Right hindlimb (tissue), 1 donor: ENCODE results near the gene PLAC9.

ENCODE experiments used
- DNase-seq: peaks from one replicate; pipeline ENCODE4 v3.0.0-alpha.2; 2018

PLAC9 gene

DNA sequence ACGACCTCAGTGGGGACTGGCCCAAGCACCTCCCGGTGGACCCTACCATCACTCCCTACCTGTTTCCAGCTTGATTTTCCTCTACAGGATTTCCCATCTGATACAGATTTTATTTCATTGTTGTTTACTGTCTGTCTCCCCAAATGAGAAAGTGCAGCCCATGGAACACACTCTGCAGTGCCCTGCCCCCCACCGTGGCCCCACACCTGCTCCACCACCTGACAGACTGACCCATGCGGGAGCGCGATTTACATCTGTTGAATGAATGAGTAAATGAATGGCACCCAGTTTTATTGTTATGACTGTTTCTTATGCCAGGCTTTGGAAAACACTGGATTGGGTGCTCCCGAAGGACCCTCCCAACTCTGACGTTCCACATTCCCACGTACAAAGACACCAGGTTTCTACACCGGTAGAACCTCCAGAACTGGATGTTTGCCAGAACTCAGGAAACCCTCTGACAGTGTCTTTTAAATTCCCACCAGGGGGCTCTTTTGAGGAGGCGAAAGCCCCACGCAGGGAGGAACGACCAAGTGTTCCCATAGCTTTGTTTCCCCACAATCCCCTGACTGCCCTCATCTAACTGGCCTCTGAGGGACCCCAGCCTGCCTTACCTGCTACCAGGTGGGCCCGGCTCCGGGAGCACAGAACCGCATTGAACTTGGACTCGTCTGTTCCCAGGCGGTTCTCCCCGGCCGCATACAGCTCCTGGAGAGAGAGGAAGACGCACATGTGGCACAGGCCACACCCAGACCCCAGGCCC lies 29.0 kb downstream of the PLAC9 start:
- no peak for DNase-seq

DNA sequence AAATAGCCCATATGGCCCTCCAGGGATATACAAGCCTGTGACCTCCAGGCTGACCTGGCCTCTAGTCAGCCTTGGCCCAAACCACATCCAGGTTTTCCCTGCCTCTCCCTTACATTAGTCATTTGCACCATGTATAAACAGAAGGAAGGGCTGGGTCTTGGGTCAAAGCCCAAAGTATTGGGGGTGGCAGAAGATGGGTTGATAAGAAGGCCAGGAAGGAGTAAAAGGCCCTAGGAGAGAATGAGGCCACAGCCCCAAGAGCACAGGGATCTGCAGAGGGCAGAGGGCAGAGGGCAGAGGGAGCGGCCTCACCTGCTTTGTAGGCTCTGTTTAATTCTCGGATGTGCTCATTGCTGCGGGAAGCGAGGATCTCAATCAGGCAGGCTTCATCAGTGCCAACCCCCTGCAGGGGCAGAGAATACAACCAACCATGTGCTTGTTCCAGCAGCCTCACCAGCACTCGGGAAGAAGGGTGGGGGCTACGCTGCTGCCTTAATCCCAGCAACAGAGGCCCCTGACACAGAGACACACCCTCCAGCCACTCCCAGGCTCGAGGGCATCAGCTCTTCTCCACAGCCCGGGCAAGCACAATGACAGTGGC lies 31.3 kb downstream of the PLAC9 start:
- DNase-seq = no peak

DNA sequence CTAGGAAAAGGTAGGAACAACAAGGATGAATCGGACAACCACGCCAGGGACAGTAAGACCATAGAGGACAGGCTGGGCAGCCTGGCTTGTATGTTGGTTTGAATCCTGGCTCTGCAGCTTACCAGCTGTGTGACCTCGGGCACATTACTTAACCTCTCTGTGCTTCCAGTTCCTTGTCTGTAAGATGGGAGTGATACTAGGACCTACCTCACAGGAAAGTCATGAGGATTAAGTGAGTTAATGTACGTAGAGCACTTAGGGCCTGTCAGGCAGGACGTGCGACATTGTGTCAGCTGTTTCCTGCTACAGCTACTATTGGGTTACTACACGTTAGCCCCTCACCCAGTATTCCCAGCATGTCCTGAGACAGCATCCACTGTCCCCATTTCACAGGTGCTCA lies 32.1 kb downstream of the PLAC9 start:
- no peak for DNase-seq

DNA sequence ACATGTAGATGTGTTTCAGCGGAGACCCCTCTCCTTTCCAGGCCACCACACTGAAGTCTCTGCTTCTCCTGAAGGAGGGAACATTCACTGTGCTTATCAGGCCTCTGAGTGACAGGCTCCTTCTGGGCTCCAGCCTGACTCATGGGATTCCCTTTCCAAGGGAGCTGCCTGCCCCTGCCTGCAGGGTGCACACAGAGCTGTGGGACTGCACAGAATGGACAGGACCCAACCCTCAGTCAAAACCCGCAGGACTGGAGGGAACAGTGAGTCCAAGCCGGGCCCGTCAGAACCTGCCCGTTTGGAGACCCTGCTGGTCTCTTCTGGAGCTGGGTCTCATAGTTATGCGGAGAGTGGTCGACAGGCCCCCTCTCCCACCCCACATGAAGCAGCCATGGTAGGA lies 32.6 kb downstream of the PLAC9 start:
- no peak for DNase-seq

DNA sequence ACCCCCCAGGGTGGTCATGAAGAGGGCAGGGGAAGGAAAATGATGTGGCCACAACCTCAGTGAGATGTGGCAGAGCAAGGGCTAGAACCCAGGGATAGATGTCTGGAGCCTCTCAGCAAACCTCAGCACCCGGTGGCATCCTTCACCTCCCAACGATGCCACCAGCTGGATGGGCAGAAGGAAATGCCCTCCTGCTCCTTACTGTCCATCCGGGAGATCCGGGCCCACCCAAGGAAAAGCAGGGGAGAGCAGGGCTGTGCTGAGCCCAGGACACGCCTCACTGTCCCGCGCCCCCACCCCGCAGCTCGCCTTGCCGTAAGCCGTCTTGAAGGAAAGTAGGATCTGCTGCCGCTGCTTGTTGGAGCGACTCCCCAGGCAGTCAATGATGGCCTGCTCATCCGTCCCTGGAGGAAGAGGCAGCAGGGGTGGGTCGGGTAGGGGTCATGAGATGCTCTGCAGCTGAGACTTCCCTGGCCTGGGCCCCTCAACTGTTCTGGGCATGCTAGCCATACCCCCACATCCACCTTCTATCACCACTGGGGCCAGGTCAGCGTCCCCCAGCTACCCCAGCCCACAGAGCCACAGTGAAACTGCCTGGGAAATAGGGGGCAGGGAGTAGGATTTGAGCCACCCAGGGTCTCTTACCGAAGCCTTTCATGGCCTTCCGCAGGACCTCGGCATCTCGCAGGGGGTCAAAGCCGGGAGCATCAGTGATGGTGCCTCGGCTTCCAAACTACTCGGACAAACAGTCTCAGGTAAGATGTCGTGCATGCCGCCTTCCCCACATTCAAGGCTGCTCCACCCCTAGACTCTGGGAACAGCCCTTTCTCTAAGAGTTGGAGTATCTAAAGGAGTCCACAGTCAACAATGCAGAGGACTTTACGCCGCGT lies 34.3 kb downstream of the PLAC9 start:
- no peak for DNase-seq

DNA sequence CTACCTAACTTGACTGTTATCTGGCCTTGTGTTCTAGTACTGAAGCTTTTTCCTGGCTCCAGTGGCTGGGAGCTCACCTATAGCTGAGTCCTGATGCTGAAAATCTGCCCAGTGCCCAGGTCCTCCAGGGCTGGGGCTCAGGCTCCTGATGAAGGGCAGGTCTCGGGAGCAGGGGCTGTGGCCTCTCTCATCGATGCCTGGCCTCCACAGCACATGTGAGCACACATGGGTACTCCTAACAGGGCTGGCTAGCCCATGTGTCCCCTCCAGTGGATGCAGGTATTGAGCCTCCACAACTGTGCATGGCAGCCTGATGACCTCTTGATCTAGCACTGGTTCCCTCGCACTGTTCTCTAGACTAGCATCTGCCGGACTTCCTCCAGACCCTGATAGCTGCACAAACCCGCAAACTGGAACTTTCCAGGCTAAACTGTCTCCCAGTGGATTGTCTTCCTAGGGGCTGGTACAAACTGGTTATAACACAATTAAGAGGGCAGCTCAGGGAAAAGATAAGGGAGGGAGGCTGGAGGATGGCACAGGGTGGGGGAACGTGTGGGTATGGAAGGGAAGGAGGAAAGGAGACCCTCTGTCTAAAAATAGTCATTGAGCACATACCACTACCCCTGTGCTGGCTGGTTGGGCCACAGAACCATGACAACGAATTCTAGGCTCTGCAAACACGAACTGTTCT lies 35.1 kb downstream of the PLAC9 start:
- DNase-seq = no peak

DNA sequence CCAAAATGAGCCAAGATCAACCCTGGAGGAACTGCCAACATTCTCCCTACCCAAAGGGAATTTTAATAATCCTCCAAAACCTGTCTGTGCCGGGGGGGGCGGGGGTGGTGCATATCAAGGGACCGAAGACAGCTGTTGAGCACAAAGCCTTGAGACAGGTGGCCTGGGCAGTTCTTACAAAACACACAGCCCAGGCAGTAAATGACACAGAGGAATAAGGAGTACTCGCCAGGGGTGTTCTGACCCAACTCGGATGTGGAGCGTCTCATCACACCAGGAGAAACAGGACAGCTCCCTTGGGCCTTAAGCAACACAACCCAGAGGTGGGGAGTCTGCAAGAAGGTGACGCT lies 35.6 kb downstream of the PLAC9 start:
- no peak for DNase-seq

DNA sequence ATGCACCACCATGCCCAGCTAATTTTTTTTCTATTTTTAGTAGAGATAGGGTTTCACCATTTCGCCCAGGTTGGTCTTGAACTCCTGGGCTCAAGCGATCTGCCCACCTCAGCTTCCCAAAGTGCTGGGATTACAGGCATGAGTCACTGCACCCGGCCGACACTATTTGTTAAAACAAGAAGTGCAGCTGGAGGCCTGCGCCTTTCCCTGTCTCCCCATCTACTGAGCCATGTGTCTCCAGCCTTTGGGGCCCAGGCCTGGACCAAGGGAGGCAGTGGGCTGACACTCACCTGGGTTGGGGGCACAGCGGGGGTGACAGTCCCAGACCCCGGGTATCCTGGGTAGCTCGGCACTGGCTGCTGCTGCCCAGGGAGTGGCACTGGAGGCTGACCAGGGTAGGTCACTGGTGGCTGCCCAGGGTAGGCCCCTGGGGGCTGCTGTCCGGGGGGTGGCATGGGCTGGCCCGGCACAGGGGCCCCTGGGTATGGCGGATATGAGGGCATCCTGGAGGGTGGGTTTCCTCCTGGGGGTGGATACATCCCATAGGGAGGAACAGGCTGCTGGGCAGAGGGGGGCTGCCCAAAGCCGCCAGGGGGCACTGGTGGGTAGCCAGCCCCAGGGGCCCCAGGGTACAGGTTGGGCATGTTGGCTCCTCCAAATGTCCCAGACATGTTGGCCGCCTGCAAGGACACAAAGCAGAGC lies 36.3 kb downstream of the PLAC9 start:
- DNase-seq = peak; percentile 25

DNA sequence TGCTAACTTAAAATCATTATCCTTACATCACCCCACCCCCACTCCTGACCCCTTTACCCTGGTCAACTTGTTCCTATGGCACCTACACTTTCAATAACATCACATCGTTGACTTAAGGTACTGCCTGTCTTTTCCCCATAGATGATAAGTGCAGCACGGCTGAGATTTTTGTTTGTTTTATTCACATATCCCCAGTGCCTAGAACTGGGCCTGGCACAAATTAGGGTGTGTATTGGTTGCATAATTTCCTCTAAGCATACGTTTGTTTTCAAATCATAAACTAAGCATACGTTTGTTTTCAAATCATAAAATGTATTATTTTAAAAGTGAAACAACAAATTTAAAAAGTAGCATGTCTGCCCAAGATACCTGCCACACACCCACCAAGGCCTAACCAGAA lies 37.5 kb downstream of the PLAC9 start:
- no peak for DNase-seq

DNA sequence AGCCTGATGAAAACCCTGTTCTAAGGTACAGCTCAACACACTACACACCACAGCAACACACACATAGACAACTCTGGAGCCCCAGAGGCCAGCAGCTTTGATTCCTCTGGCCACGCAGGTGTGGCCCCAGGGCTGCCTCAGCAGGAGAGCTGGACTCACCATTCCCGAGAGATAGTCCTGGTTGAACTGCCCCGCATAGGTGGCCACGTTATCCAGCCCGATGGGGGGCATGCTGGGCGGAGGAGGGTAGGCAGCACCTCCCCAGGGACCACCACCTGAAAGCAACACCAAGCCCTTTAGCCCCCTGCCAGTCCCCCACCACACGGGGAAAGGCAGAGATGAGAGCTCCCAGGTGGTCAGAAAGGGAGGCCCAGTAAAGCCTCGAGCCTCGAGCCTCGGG lies 38.1 kb downstream of the PLAC9 start:
- peak; percentile 11 for DNase-seq

DNA sequence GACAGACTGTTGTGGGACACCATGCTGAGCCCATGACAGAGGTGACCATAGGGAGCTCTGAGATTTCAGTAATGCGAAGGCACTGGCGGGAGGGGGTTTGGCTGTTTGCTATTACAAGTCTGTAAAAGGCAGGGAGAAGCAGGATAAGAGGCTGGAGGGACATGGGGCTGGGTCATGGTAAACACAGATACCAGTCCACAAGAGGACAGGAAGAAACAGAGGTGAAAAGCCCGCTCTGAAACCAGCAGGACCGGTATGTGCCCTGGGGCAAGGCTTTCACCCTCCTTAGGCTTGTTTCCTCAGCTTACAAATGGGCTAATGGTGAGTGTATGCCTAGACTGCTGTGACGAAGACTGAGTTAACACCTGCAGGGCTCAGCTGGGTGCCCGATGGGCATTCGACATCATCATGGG lies 38.7 kb downstream of the PLAC9 start:
- no peak for DNase-seq

DNA sequence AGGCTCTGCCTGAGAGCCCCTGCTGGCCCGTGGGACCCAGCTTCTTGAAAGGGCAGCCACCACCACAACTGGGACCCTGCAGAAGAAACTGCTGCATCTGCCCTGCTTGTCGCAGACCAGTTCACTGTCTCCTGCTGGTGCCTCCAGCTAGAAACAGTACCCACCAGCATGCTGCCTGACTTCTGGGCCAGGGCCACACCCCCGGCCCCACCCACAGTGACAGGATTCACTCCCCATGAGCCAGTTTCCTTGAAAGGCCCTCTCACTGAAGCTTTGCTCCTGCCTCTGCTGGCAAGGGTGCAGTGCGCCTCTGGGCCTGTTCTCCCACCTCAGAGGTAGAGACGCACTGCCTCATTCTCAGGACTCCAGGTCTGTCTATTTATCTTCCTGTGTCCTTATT lies 40.4 kb downstream of the PLAC9 start:
- DNase-seq = no peak

DNA sequence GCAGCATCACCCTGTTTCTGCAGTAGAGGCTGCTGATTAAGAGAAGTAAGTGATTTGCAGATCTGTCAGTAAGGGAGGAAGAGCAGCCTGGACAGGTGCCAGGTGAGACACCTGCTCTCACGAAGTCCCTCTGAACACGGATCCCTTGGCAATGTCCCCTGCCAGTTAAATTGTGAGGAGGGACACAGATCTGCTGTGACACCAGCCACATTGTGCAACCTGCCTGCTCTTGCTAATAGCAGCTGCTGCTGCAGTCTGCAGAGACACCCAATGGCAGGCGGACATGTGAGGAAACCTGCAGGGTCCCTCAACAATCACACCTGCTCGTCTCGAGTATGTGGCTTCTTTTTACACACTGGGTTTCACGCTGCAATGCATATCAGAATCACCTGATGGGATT lies 40.9 kb downstream of the PLAC9 start:
- no peak for DNase-seq

DNA sequence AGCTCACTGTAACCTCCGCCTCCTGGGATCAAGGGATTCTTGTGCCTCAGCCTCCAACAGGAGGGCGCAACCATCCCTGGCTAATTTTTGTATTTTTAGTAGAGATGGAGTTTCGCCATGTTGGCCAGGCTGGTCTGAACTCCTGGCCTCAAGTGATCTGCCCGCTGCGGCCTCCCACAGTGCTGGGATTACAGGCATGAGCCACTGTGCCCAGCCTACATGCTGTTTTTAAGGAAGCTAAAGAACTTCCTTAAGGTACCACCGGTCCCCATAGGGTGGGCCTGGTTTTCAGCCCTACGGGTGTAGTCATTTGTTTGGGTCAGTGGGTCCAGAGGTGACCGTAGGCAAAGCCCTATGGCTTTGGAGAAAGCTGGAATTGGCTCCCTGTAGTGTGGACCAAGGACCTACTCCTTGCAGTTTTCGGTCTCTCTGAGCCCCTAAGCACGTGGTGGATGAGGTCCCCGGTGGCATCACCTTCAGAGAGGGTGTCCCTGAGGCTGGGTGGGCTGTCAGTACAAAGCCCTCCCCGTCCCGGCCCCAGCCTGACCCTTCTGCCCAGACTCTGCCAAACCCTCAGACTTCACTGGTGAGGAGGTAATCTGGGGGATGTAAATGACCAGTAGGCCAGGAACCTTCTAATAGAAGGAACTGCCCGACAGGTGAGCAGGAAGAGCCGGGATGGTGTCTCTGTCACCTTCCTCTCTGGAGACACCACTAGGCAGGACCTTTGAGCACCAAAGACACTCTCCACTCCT lies 42.3 kb downstream of the PLAC9 start:
- no peak for DNase-seq

DNA sequence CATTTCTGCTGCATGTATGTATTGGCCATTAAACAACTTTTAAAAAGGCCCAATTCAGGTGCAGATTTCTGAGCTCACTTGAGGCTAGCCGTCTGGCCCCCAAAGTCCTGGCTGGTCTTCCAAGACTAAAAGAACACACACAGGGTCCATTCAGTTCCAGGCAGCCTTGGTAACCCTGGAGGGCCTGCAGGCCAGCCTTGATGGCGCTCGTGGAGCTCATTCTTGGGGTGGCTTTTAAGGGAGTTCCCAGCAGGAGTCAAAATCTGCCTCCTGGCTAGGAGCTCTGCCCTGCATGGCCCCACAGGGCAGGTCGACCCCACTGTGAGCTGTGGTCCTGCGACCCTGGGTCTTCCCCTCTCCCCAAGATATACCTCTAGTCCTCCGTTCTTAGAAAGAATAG lies 44.0 kb downstream of the PLAC9 start:
- no peak for DNase-seq

DNA sequence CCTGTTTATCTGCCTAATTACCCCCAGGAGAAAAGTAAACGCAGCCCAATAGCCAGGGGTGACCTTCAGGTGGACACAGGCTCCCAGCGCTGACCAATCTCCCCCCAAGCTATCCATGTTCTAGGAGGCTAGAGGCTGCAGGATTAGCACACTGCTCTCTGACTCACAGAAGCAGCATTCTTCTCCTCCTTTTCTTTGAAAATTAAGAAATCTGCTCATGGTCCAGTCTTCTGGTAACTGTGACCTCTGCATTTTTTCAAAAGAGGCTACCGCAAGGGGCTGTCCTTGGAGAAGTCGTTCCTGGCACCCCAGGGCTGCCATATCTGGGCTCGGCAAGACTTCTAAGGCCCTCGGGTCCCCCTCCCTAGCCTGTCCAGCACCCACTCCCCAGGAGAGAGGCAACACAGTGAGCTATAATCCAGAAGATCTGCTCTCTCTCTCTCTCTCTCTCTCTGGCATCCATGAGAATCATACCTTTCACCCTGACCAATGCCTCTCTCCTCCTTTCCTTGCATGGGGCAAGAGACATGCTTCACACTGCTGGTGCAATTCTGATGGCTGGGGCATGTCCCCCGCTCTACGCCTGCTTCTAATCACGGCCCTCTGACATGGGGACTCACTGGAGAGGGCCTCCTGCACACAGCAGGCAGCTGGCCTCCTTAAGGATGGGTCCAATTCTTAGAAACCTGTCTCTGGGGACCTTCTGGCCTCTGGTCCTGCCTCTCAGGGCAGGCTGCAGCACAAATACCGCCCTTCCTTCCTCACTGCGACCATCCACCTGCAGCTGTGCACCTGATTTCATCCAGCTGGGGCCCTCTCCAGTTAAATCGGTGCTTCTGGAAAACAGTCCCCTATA lies 45.5 kb downstream of the PLAC9 start:
- no peak for DNase-seq

DNA sequence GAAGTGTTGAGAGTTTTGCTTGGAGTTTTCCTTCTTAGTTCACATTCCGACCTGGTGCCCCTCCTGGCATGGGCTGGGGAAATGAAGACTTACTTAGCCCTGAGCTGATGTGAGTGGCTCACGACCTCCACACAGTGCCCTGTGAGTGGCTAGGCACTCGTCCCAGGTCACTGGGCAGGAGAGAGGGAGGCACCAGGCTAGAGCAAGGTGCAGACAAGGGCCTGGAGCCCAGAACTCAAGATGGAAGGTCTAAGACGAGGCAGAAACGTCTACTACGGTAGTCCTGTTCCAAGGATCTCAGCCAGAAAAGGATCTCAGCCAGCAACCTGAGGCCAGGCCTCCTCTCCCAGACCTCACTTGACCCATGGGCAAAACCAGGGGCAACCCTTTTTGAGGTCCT lies 50.5 kb downstream of the PLAC9 start:
- no peak for DNase-seq

DNA sequence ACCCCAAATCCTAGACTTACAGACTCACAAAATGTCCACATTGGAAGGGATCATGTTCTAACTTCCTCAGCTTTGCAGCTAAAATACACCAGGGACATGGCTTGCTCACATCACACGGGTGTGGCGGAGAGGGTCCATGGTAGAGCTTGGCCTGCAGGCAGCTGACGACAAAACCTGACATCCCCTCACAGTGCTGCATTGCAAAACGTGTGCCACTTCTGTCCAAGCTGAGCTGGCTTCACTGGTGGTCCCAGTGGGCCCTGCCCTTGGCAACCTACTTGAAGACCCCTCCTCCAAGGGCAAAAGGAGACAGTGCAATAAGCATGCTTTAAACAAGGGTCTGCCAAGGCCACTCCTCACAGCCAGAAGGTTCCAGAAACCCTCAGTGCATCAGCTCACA lies 50.9 kb downstream of the PLAC9 start:
- DNase-seq = no peak

DNA sequence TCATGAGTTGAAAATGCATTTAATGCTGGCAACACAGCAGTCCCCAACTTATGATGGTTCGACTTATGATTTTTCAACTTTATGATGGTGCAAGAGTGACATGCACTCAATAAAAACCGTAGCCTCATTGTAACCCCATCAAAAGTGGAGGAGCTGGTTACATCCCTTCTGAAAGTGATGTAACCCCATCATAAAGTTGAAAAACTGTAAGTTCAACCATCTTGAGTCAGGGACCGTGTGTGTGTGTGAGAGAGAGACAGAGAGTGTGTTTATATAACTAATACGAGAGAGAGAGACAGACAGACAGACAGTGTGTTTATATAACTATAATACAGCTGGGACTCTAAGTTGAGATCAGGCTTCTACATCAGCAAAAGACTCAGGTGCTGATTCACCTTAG lies 51.8 kb downstream of the PLAC9 start:
- no peak for DNase-seq

DNA sequence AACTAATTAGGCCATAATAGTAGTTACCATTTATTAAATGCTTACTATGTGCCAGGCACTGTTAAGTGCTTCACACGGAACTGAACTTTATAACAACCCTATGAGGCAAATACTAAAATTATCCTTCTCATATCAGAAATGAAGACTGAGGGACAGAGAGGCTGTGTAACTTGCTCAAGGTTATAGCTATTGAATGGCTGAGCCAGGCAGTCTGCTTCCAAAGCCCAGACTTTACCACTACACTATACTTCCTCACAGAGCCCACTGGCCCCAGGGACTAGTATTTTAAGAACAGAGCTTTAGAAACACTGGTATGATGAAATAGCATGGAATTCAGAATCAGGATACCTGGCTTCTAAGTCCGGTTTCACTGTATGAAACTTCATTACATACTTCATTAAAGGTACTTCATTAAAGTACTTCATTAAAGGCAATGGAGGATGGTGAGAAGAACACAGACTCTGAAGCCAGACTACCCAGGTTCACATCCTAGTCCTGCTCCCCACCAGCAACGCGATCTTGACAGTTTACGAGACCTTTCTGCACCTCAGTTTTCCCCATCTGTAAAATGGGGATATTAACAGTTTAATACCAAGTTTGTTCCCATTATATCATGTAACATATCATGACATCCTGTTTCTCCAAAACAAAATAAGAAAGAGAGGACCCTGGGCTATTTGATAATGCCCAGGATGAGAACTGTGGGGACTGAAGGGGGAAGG lies 53.2 kb downstream of the PLAC9 start:
- no peak for DNase-seq
